Caco-2 (cell line): ENCODE data around the gene ARHGEF4. TPM values are rescaled to one million over a fixed set of nuclear protein-coding genes. Genes with fewer than 3 reads are reported as not detected.
"Not testable (repeated sequence)": the region's sequence is repeated elsewhere in the genome, so short reads cannot be mapped to it uniquely, and the experiment has no call there.

Experiments used
- BruUV-seq: library from RNA; stranded (reverse); fragments of 400-500 nt; replicated peaks from 2 replicates; lab custom pipeline; 2021; lab: Mats Ljungman, UMichigan
- CTCF ChIA-PET: fragments of 300-600 bp; sonication (Branson Sonifier 250); formaldehyde crosslinking; loops from one replicate; lab custom pipeline; 2022; ENCODE audit warnings: antibody characterized with exemption; lab: Charles Lee
- POLR2A ChIA-PET: fragments of 300-600 bp; sonication (Branson Sonifier 250); formaldehyde crosslinking; loops from one replicate; lab custom pipeline; 2022; ENCODE audit warnings: antibody characterized with exemption; lab: Charles Lee
- DNase-seq, 2 experiments: peaks; one replicate each; pipeline versions ENCODE4 v3.0.0 to v3.0.0-alpha.2; 2020 to 2022
- H3K27me3 ChIP-seq: replicated peaks from 2 replicates; pipeline ENCODE4 v1.6.0; 2011; ENCODE audit warnings: low read length; ENCODE audit not compliant: control insufficient read depth, insufficient read depth
- H3K36me3 ChIP-seq: 2 replicates; pipeline ENCODE4 v1.5.1; 2011; ENCODE audit warnings: low read length; ENCODE audit not compliant: control insufficient read depth, insufficient read depth
- H3K4me1 ChIP-seq: fragments of 250-450 bp; sonication (Bioruptor Pico); 2 replicates; pipeline ENCODE4 v1.5.1; 2020; ENCODE audit warnings: mild to moderate bottlenecking
- H3K4me3 ChIP-seq: 2 replicates; pipeline ENCODE4 v1.5.1; 2011; ENCODE audit warnings: low read depth, mild to moderate bottlenecking, control low read depth, low read length
- H3K9me3 ChIP-seq: fragments of 250-450 bp; sonication (Bioruptor Pico); 2 replicates; pipeline ENCODE4 v1.5.1; 2020; ENCODE audit warnings: mild to moderate bottlenecking, moderate library complexity
- H3K27ac Mint-ChIP-seq: one replicate; pipeline ENCODE4 v1.8.0; 2022; ENCODE audit warnings: mixed read lengths; ENCODE audit not compliant: unreplicated experiment
- H3K27me3 Mint-ChIP-seq: one replicate; pipeline ENCODE4 v1.8.0; 2022; ENCODE audit warnings: mixed read lengths; ENCODE audit not compliant: insufficient read depth, unreplicated experiment
- H3K36me3 Mint-ChIP-seq: one replicate; pipeline ENCODE4 v1.8.0; 2022; ENCODE audit warnings: mild to moderate bottlenecking, mixed read lengths; ENCODE audit not compliant: insufficient read depth, unreplicated experiment
- H3K4me1 Mint-ChIP-seq: one replicate; pipeline ENCODE4 v1.8.0; 2022; ENCODE audit warnings: low read depth, mixed read lengths; ENCODE audit not compliant: unreplicated experiment
- H3K4me3 Mint-ChIP-seq: one replicate; pipeline ENCODE4 v1.8.0; 2022; ENCODE audit warnings: mild to moderate bottlenecking, moderate library complexity, mixed read lengths; ENCODE audit not compliant: unreplicated experiment
- H3K9me3 Mint-ChIP-seq: one replicate; pipeline ENCODE4 v1.8.0; 2022; ENCODE audit warnings: mixed read lengths; ENCODE audit not compliant: unreplicated experiment
- CTCF ChIP-seq, 2 experiments: fragments of 200-600 bp in 1 of 2; IDR thresholded peaks; 1 replicate in 1 of 2; 2 replicates in 1 of 2; pipeline versions ENCODE4 v1.5.1 to v1.8.0; 2011 to 2022; ENCODE audit warnings: antibody characterized with exemption in 1 of 2, control low read depth in 1 of 2, inconsistent platforms in 1 of 2, low read depth in 1 of 2, low read length in 1 of 2, mild to moderate bottlenecking in 1 of 2, moderate library complexity in 1 of 2; ENCODE audit not compliant: insufficient read depth in 1 of 2, severe bottlenecking in 1 of 2, unreplicated experiment in 1 of 2
- intact Hi-C: fragments of 100-400 bp; cut with micrococcal nuclease; formaldehyde crosslinking; loops from one replicate; pipeline ENCODE4 v1.10.0; 2022; ENCODE audit not compliant: unreplicated experiment
- total RNA-seq: library from RNA; stranded (reverse); gene quantifications from 2 replicates; pipeline ENCODE4 v1.2.3, GENCODE V29; 2022

The ARHGEF4 gene
- total RNA-seq, 1 experiment from 2014 or later: 1.8 TPM

GRCh38 chr2:131076707-131077106 lies 240.0 kb downstream of the ARHGEF4 start:
- peaks cover 100% of the 10 kb centered on the region for H3K36me3 Mint-ChIP-seq
- no peak overlapping the region for H3K27ac Mint-ChIP-seq
- intact Hi-C loops: no loop called here
- peaks cover 8% of the 10 kb centered on the region for H3K4me1 Mint-ChIP-seq
- H3K9me3 Mint-ChIP-seq: no peaks in the 10 kb centered on the region
- no peak overlapping the region for H3K4me3 Mint-ChIP-seq
- H3K27me3 Mint-ChIP-seq: no peaks in the 10 kb centered on the region
- POLR2A ChIA-PET: no interaction called here
- H3K27me3 ChIP-seq: no peaks in the 10 kb centered on the region
- CTCF ChIA-PET: no interaction called here
- TF ChIP-seq CTCF (IDR thresholded peaks at IDR 0.05; ENCODE audit: insufficient read depth in 1 of 2, low read depth in 1 of 2, low read length in 1 of 2, severe bottlenecking in 1 of 2, unreplicated experiment in 1 of 2): no peak
- no TSS peak for BruUV-seq
- H3K4me1 ChIP-seq: no peaks in the 10 kb centered on the region
- H3K9me3 ChIP-seq: no peaks in the 10 kb centered on the region
- peaks cover 2% of the 10 kb centered on the region; the same call in 1 of the 2 replicates for H3K36me3 ChIP-seq
- no peak for DNase-seq
- H3K4me3 ChIP-seq: no peak overlapping the region

- no peak for DNase-seq
- Mint-ChIP-seq H3K9me3 (no peaks in the 10 kb centered on the region), H3K4me3 (no peak overlapping the region), H3K36me3 (peaks cover 100% of the 10 kb centered on the region), H3K4me1 (peaks cover 8% of the 10 kb centered on the region), H3K27me3 (no peaks in the 10 kb centered on the region), H3K27ac (no peak overlapping the region)
- ChIA-PET CTCF (no interaction called here), POLR2A (no interaction called here)
- H3K4me3 ChIP-seq: no peak overlapping the region
- no peaks in the 10 kb centered on the region for H3K4me1 ChIP-seq
- H3K36me3 ChIP-seq: peaks cover 3% of the 10 kb centered on the region; the same call in 1 of the 2 replicates
- no peak for TF ChIP-seq CTCF (IDR thresholded peaks at IDR 0.05; ENCODE audit: insufficient read depth in 1 of 2, low read depth in 1 of 2, low read length in 1 of 2, severe bottlenecking in 1 of 2, unreplicated experiment in 1 of 2)
- H3K9me3 ChIP-seq: no peaks in the 10 kb centered on the region
- BruUV-seq: no TSS peak
- no peaks in the 10 kb centered on the region for H3K27me3 ChIP-seq
- intact Hi-C loops: no loop called here
Measured at GRCh38 chr2:131077182-131077846, 240.6 kb downstream of the ARHGEF4 start.

- peaks cover 8% of the 10 kb centered on the region for H3K4me1 Mint-ChIP-seq
- H3K4me3 Mint-ChIP-seq: no peak overlapping the region
- Histone ChIP-seq H3K9me3 (no peaks in the 10 kb centered on the region), H3K4me1 (no peaks in the 10 kb centered on the region), H3K36me3 (peaks cover 3% of the 10 kb centered on the region; the same call in 1 of the 2 replicates), H3K4me3 (no peak overlapping the region), H3K27me3 (no peaks in the 10 kb centered on the region)
- no TSS peak for BruUV-seq
- H3K9me3 Mint-ChIP-seq: no peaks in the 10 kb centered on the region
- peaks cover 98% of the 10 kb centered on the region for H3K36me3 Mint-ChIP-seq
- POLR2A ChIA-PET: no interaction called here
- H3K27ac Mint-ChIP-seq: peak overlapping the region; percentile 52
- TF ChIP-seq CTCF (IDR thresholded peaks at IDR 0.05; ENCODE audit: insufficient read depth in 1 of 2, low read depth in 1 of 2, low read length in 1 of 2, severe bottlenecking in 1 of 2, unreplicated experiment in 1 of 2): no peak
- no peaks in the 10 kb centered on the region for H3K27me3 Mint-ChIP-seq
- no peak for DNase-seq
- CTCF ChIA-PET: no interaction called here
- intact Hi-C loops: no loop called here
Measured at GRCh38 chr2:131077966-131078365, 241.3 kb downstream of the ARHGEF4 start.

- H3K27me3 ChIP-seq, H3K36me3 ChIP-seq, intact Hi-C loops, H3K9me3 Mint-ChIP-seq, POLR2A ChIA-PET, H3K4me3 ChIP-seq, H3K4me3 Mint-ChIP-seq, CTCF ChIA-PET, H3K27me3 Mint-ChIP-seq, H3K4me1 Mint-ChIP-seq, BruUV-seq, H3K4me1 ChIP-seq, H3K27ac Mint-ChIP-seq, DNase-seq, H3K9me3 ChIP-seq: not testable (repeated sequence)
- peaks cover 91% of the 10 kb centered on the region for H3K36me3 Mint-ChIP-seq
Measured at GRCh38 chr2:131079931-131080330, 243.2 kb downstream of the ARHGEF4 start.
